Adipose tissue (tissue), 3 donors: ENCODE results near the gene OXCT1. TPM values are rescaled to one million over a fixed set of nuclear protein-coding genes. Genes with fewer than 3 reads are reported as not detected.
A peak's percentile ranks its signal among the peaks of the same experiment; 100 is the strongest.

Experiments
- H3K27ac ChIP-seq: one replicate; pipeline ENCODE4 v1.5.1; 2013; ENCODE audit warnings: low read depth, low read length
- WGBS, 3 donors: extraction: QIAGEN DNeasy Blood & Tissue Kit; methylation state at CpG; one replicate each; pipeline ENCODE4 v1.1.7; 2013; 5-methylcytosine and 5-hydroxymethylcytosine counted together
- polyA plus RNA-seq, 3 donors: library from polyadenylated mRNA; stranded (reverse); fragments of 200-250 nt; gene quantifications; one replicate each; pipeline ENCODE4 v1.2.3, GENCODE V29; 2013
- donor health status: healthy with polysubstance abuse.
- donor health status: Bipolar disorder and iron deficiency.
- donor health status: healthy.

Gene OXCT1
- polyA plus RNA-seq, 3 donors: 6.0 to 69.3 (median 29.8) TPM

- no peak overlapping the region for H3K27ac ChIP-seq
- WGBS, 3 donors: 51 to 65% (median 55%) methylated on average over 4 of the region's 4 CpGs
Observed at GRCh38 chr5:41794471-41794870, 75.8 kb downstream of the OXCT1 start.

GRCh38 chr5:41793141-41793770 is 77.0 kb downstream of the OXCT1 start:
- 67 to 79% (median 78%) methylated on average over 3 of the region's 3 CpGs for WGBS, 3 donors
- no peak overlapping the region for H3K27ac ChIP-seq

GRCh38 chr5:41790038-41790776 is 80.0 kb downstream of the OXCT1 start:
- H3K27ac ChIP-seq: peak overlapping the region; percentile 6
- WGBS, 3 donors: 78 to 84% (median 80%) methylated on average over 6 of the region's 6 CpGs

GRCh38 chr5:41789434-41789833 is 80.8 kb downstream of the OXCT1 start:
- H3K27ac ChIP-seq: no peak overlapping the region
- 93 to 98% (median 95%) methylated on average over 1 of the region's 1 CpG for WGBS, 3 donors

GRCh38 chr5:41788941-41789368 is 81.3 kb downstream of the OXCT1 start:
- H3K27ac ChIP-seq: no peak overlapping the region
- 59 to 76% (median 65%) methylated on average over 2 of the region's 2 CpGs for WGBS, 3 donors

GRCh38 chr5:41787265-41787664 is 83.0 kb downstream of the OXCT1 start:
- H3K27ac ChIP-seq: no peak overlapping the region
- 90 to 96% (median 92%) methylated on average over 2 of the region's 2 CpGs for WGBS, 3 donors

- no peak overlapping the region for H3K27ac ChIP-seq
Observed at GRCh38 chr5:41785061-41785460, 85.2 kb downstream of the OXCT1 start.

GRCh38 chr5:41778410-41778809 is 91.8 kb downstream of the OXCT1 start:
- 96 to 97% (median 97%) methylated on average over 3 of the region's 3 CpGs for WGBS, 3 donors
- no peak overlapping the region for H3K27ac ChIP-seq

- WGBS, 3 donors: 48 to 67% (median 62%) methylated on average over 2 of the region's 2 CpGs
- H3K27ac ChIP-seq: no peak overlapping the region
Observed at GRCh38 chr5:41776435-41776834, 93.8 kb downstream of the OXCT1 start.

- WGBS, 3 donors: 86 to 98% (median 97%) methylated on average over 1 of the region's 1 CpG
- no peak overlapping the region for H3K27ac ChIP-seq
Observed at GRCh38 chr5:41773799-41774198, 96.4 kb downstream of the OXCT1 start.

GRCh38 chr5:41772785-41773442 is 97.3 kb downstream of the OXCT1 start:
- no peak overlapping the region for H3K27ac ChIP-seq
- WGBS, 3 donors: 68 to 92% (median 90%) methylated on average over 4 of the region's 4 CpGs

- no peak overlapping the region for H3K27ac ChIP-seq
- 78 to 84% (median 79%) methylated on average over 2 of the region's 2 CpGs for WGBS, 3 donors
Observed at GRCh38 chr5:41772056-41772455, 98.2 kb downstream of the OXCT1 start.

GRCh38 chr5:41770799-41771198 is 99.4 kb downstream of the OXCT1 start:
- no peak overlapping the region for H3K27ac ChIP-seq

- H3K27ac ChIP-seq: no peak overlapping the region
- 96 to 98% (median 97%) methylated on average over 5 of the region's 5 CpGs for WGBS, 3 donors
Observed at GRCh38 chr5:41768692-41769091, 101.5 kb downstream of the OXCT1 start.

GRCh38 chr5:41764650-41765049 is 105.6 kb downstream of the OXCT1 start:
- H3K27ac ChIP-seq: no peak overlapping the region

GRCh38 chr5:41763574-41763973 is 106.7 kb downstream of the OXCT1 start:
- no peak overlapping the region for H3K27ac ChIP-seq
- WGBS, 3 donors: 90 to 98% (median 91%) methylated on average over 2 of the region's 2 CpGs

GRCh38 chr5:41763081-41763480 is 107.1 kb downstream of the OXCT1 start:
- WGBS, 3 donors: 55 to 77% (median 66%) methylated on average over 3 of the region's 3 CpGs
- H3K27ac ChIP-seq: no peak overlapping the region

GRCh38 chr5:41762426-41762825 is 107.8 kb downstream of the OXCT1 start:
- 90 to 98% (median 95%) methylated on average over 1 of the region's 1 CpG for WGBS, 3 donors
- no peak overlapping the region for H3K27ac ChIP-seq

GRCh38 chr5:41761663-41762062 is 108.6 kb downstream of the OXCT1 start:
- 90 to 99% (median 94%) methylated on average over 1 of the region's 1 CpG for WGBS, 3 donors
- H3K27ac ChIP-seq: no peak overlapping the region

- WGBS, 3 donors: 91 to 100% (median 98%) methylated on average over 1 of the region's 1 CpG
- H3K27ac ChIP-seq: no peak overlapping the region
Observed at GRCh38 chr5:41755705-41756104, 114.5 kb downstream of the OXCT1 start.
